DND-41 (cell line): ENCODE results near the gene YTHDC1.
A peak's percentile ranks its signal among the peaks of the same experiment; 100 is the strongest.

Experiments
- ATAC-seq: fragments of 200-7000 bp; cut with Tn5 transposase; 3 replicates; pipeline ENCODE4 v1.9.1; 2021; ENCODE audit warnings: low read depth; ENCODE audit not compliant: insufficient read depth
- DNase-seq: peaks from one replicate; pipeline ENCODE4 v3.0.0-alpha.2; 2020
- H2AFZ ChIP-seq: 2 replicates; pipeline ENCODE4 v1.6.0; 2012; ENCODE audit warnings: low read depth, low read length
- H3K27ac ChIP-seq: 2 replicates; pipeline ENCODE4 v1.5.1; 2012; ENCODE audit warnings: low read length, inconsistent platforms
- H3K27me3 ChIP-seq: fragments of 200-600 bp; sonication (generic); 2 replicates; pipeline ENCODE4 v1.6.0; 2012; ENCODE audit warnings: low read length, mild to moderate bottlenecking, inconsistent platforms; ENCODE audit not compliant: insufficient read depth, poor library complexity
- H3K36me3 ChIP-seq: 2 replicates; pipeline ENCODE4 v1.5.1; 2012; ENCODE audit warnings: low read length, inconsistent platforms; ENCODE audit not compliant: insufficient read depth
- H3K4me1 ChIP-seq: 2 replicates; pipeline ENCODE4 v1.5.1; 2012; ENCODE audit warnings: mild to moderate bottlenecking, low read length; ENCODE audit not compliant: insufficient read depth
- H3K4me2 ChIP-seq: 2 replicates; pipeline ENCODE4 v1.6.0; 2012; ENCODE audit warnings: mild to moderate bottlenecking, moderate library complexity, low read length, inconsistent platforms; ENCODE audit not compliant: insufficient read depth
- H3K4me3 ChIP-seq, 2 experiments: fragments of 200-600 bp in 1 of 2; shearing (Covaris generic) in 1 of 2; 2 replicates each; pipeline ENCODE4 v1.5.1; 2012 to 2016; ENCODE audit warnings: inconsistent platforms in 2 of 2, low read length in 2 of 2, mild to moderate bottlenecking in 2 of 2, low read depth in 1 of 2, moderate library complexity in 1 of 2
- H3K79me2 ChIP-seq: 2 replicates; pipeline ENCODE4 v1.6.0; 2012; ENCODE audit warnings: low read length, inconsistent platforms; ENCODE audit not compliant: insufficient read depth
- H3K9ac ChIP-seq: 2 replicates; pipeline ENCODE4 v1.6.0; 2012; ENCODE audit warnings: low read depth, mild to moderate bottlenecking, inconsistent platforms, low read length, moderate library complexity
- H3K9me3 ChIP-seq: 2 replicates; pipeline ENCODE4 v1.5.1; 2012; ENCODE audit warnings: low read length, moderate library complexity, mild to moderate bottlenecking, inconsistent platforms; ENCODE audit not compliant: insufficient read depth, severe bottlenecking
- H4K20me1 ChIP-seq: 2 replicates; pipeline ENCODE4 v1.6.0; 2012; ENCODE audit warnings: low read length; ENCODE audit not compliant: insufficient read depth
- CTCF ChIP-seq: IDR thresholded peaks from 2 replicates; pipeline ENCODE4 v1.5.1; 2012; ENCODE audit warnings: borderline replicate concordance, low read length, moderate library complexity, mild to moderate bottlenecking; ENCODE audit not compliant: poor library complexity, severe bottlenecking; ENCODE audit errors: extremely low read depth
- EZH2 ChIP-seq: IDR thresholded peaks from 3 replicates; pipeline ENCODE4 v1.6.1; 2012; ENCODE audit warnings: borderline replicate concordance, low read depth, mild to moderate bottlenecking, moderate library complexity, low read length, inconsistent platforms; ENCODE audit not compliant: severe bottlenecking

Gene YTHDC1

GRCh38 chr4:68383115-68383514 is 33.2 kb upstream of the YTHDC1 start:
- DNase-seq = no peak
- H3K79me2 ChIP-seq = no peaks in the 10 kb centered on the region
- H4K20me1 ChIP-seq = no peaks in the 10 kb centered on the region
- no peaks in the 10 kb centered on the region for H3K9me3 ChIP-seq
- no peak for TF ChIP-seq EZH2
- TF ChIP-seq CTCF = no peak
- no peak overlapping the region for H3K4me3 ChIP-seq
- no peak overlapping the region for H2AFZ ChIP-seq
- no peak for ATAC-seq
- no peak overlapping the region for H3K27ac ChIP-seq
- H3K27me3 ChIP-seq = peaks cover 8% of the 10 kb centered on the region
- no peak overlapping the region for H3K9ac ChIP-seq
- H3K4me2 ChIP-seq = no peak overlapping the region
- H3K36me3 ChIP-seq = no peaks in the 10 kb centered on the region
- H3K4me1 ChIP-seq = no peaks in the 10 kb centered on the region

DNA sequence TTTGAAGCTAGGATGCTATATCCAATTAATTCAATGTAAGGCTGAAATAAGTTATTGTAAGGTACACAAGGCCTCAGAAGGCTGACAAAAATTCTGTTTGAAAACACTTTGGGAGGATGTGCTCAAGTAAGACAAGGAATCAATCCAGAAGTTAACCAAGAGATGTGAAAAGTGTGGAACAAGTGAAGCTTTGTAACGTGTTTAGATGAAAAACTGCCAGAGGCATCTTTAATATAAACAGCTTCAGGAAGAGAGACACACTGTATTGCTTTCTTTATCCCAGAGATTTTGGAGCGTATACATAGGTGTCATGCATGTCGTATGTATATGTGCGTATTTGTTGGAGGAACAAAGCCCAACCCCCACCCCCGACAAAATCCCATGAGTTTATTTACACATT is 28.3 kb upstream of the YTHDC1 start:
- ATAC-seq (no peak), DNase-seq (no peak)
- Histone ChIP-seq H2AFZ (no peak overlapping the region), H3K79me2 (no peaks in the 10 kb centered on the region), H3K4me3 (no peak overlapping the region), H4K20me1 (no peaks in the 10 kb centered on the region), H3K4me2 (no peak overlapping the region), H3K4me1 (no peaks in the 10 kb centered on the region), H3K27ac (no peak overlapping the region), H3K27me3 (peaks cover 11% of the 10 kb centered on the region), H3K9me3 (no peaks in the 10 kb centered on the region), H3K36me3 (no peaks in the 10 kb centered on the region), H3K9ac (no peak overlapping the region)
- TF ChIP-seq CTCF (no peak), EZH2 (no peak)

DNA sequence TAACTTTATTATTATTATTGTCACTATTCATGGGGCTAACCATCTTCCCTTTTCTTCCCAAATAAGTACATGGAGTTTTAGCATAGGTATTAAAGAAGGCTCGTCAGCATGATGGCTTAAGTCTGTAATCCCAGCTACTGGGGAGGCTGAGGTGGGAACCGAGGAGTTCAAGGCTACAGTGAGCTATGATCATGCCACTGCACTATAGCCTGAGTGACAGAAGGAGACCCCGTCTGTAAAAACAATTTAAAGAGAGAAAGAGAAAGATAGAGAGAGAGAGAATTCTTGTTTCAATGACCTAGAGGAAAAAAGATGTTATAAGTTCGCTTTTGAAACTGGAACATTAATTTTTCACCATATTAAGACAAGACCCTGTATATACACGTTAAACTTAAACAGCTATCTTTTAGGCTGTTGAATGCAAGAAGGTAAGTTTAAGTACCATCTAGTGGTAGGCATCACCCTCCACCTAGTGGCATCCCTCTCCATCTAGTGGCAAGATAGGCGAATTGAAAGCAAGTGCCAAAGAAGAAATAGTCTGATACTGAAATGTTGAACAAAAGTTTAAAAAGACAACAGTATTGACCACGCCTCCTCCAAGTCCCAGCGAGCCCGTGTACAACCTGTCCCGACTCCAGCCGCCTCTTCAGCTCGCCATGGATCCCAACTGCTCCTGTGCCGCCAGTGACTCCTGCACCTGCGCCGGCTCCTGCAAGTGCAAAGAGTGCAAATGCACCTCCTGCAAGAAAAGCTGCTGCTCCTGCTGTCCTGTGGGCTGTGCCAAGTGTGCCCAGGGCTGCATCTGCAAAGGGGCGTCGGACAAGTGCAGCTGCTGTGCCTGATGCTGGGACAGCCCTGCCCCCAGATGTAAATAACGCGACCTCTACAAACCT is 26.0 kb upstream of the YTHDC1 start:
- Histone ChIP-seq H2AFZ (no peak overlapping the region), H3K9me3 (no peaks in the 10 kb centered on the region), H3K9ac (no peak overlapping the region), H4K20me1 (no peaks in the 10 kb centered on the region), H3K4me1 (no peaks in the 10 kb centered on the region), H3K4me2 (0 out of 2 replicates have a peak overlapping the region, but pooled peaks have one; percentile 5), H3K27me3 (peaks cover 11% of the 10 kb centered on the region), H3K79me2 (no peaks in the 10 kb centered on the region), H3K4me3 (no peak overlapping the region), H3K36me3 (no peaks in the 10 kb centered on the region), H3K27ac (no peak overlapping the region)
- DNase-seq = peak; percentile 32
- ATAC-seq = peak; percentile 90
- TF ChIP-seq CTCF (peak; percentile 83), EZH2 (no peak)
